Activated CD4-positive, alpha-beta T cell treated with anti-CD3 and anti-CD28 coated beads, Interleukin-2, amount 50 U/mL, for 1 hour (primary cell): ENCODE data around the gene GARNL3.
A peak's percentile ranks its signal among the peaks of the same experiment; 100 is the strongest.

Experiments used
- DNase-seq: peaks from one replicate; pipeline ENCODE4 v3.0.0-alpha.2; 2020

The GARNL3 gene

GRCh38 chr9:127356906-127357305 is 92.3 kb downstream of the GARNL3 start:
- no peak for DNase-seq

GRCh38 chr9:127358023-127358535 is 93.5 kb downstream of the GARNL3 start:
- DNase-seq: no peak

- DNase-seq: no peak
These were observed 94.2 kb downstream of the GARNL3 start for GRCh38 chr9:127358770-127359169.

DNA sequence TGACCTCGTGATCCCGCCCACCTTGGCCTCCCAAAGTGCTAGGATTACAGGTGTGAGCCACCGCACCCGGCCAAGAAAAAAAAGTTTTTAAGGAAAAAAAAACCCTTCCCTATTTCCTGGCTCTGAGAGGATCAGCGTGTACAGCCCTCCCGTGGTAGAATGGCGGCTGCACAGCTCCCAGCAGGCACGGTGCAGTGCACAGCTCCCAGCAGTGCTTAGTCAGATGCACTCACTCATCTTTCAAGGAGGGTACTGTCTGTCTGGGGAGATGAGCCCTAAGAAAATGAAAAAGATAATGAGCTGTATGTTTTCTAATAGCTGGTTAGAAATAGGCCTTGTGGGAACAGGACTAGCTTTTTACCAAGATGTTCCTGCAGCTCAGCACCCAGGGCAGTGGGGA is 95.7 kb downstream of the GARNL3 start:
- no peak for DNase-seq

DNA sequence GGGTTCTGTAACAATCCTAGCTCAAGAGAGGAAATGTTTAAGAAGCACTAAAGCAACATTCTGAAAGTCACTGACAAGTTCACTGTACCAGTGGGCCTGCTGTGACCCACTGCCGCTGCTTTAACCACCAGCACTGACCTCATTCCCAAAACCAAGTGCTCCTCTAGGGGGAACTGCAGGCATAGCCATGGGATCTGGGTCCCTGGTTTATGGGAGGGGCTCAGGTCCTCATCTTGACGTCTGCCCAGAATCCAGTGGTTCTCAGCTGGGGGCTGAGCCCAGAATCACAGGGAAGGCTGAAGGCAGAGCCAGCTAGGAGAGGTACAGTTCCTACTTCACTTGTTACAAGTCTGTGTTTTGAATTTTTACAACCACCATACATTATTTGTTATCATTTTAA is 96.3 kb downstream of the GARNL3 start:
- DNase-seq: no peak

GRCh38 chr9:127361561-127361960 is 97.0 kb downstream of the GARNL3 start:
- no peak for DNase-seq

- no peak for DNase-seq
These were observed 98.3 kb downstream of the GARNL3 start for GRCh38 chr9:127362829-127363228.

DNA sequence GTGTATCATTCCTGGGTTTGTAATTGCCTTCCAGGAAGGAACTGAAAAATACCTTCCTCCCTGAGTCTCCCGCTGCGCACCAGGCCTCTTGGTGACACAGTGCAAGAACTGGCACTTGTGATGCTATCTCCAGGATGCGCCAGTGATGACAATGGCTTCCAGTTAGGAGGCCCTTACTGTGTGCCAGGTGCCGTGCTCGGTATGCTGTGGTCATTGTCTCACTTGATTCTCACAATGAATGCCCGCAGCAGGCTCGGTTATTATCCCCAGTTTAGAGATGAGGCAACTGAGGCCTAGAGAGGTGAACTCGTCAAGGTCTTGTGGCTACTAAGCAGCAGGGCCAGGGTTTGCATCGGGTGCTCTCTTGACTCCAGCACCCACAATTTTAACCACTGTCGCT is 100.9 kb downstream of the GARNL3 start:
- no peak for DNase-seq

- DNase-seq: no peak
These were observed 102.0 kb downstream of the GARNL3 start for GRCh38 chr9:127366594-127366993.

- DNase-seq: no peak
These were observed 104.4 kb downstream of the GARNL3 start for GRCh38 chr9:127368852-127369402.

DNA sequence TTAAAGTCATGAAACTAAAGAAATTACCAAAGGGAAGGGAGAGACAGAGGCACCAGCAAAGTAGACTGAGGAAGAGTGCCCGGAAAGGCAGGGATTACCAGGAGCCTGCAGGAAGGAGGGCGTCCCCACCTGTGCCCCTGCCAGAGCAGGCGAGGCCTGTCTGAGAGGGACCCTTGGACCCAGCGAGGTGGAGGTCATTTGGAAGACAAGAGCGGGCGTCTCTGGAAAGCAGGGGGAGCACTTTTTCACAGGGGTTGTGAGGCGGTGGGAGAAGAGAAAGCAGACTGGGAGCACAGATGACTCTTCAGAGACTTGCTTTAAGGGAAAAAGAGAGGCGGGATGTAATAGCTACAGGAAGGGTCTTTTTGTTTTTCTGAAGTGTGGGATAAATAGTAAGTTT is 104.9 kb downstream of the GARNL3 start:
- DNase-seq: no peak

GRCh38 chr9:127370147-127370579 is 105.6 kb downstream of the GARNL3 start:
- DNase-seq: no peak

DNA sequence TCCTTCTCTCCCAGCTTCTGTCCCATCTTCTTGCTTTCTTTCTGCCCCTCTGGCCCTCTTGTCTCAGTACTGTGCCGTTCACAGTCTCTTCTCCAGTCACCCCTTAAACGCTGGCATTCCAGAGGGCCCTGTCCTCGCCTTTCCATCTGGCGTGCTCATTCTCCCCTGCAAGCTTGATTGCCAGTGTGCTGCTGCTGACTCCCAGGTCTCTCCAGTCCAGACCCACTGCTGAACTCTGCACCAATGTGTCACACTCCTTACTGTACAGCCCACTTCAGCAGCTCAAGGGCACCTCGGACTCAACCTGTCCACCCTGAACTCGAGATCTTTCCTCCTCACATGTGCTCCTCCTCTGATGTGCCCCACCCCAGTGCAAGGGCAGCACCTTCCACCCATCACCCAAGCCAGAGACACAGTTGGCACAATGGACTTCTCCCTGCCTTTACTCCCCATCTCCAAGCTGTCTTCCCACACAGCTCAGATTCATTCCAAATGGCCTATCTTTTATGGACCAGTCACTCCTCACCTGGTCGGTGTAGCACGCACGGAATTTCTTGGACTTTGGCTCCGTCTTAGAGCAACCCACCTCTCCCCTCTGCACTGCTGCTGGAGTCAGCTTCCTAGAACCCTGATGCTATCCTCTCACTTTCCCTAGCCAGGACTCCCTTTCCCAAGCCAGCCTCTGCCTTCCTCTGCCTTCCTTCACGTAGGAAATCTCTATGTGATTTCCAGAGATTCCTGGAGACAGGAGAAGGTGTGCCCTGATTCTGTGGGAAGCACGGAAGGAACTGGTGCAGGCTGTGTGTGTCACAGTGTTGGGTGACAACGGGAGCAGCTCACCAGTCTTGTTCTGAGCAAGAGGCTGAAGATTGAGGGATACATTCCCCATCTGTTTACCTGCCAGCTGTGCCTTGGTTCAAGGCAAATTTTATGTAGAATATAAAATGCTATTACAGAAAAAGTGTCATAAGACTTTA is 106.4 kb downstream of the GARNL3 start:
- no peak for DNase-seq

- no peak for DNase-seq
These were observed 115.9 kb downstream of the GARNL3 start for GRCh38 chr9:127380479-127380878.

DNA sequence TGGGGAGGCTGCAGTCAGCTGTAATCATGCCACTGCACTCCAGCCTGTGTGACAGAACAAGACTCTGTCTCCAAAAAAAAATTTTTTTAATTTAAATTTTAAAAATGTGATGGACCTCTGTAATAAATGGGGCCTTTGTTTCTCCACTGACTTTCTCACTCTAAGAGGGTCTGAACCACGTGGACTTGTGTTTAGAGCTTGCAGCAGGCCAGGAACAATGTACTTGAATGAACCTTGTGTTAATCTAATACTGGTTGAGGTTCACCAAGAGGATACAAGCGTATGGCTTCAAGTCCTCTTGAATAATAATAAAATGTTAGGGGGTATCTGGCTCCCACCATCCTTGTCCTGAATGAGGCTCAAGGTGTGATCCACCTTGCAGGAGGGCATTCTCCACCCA is 118.0 kb downstream of the GARNL3 start:
- no peak for DNase-seq

DNA sequence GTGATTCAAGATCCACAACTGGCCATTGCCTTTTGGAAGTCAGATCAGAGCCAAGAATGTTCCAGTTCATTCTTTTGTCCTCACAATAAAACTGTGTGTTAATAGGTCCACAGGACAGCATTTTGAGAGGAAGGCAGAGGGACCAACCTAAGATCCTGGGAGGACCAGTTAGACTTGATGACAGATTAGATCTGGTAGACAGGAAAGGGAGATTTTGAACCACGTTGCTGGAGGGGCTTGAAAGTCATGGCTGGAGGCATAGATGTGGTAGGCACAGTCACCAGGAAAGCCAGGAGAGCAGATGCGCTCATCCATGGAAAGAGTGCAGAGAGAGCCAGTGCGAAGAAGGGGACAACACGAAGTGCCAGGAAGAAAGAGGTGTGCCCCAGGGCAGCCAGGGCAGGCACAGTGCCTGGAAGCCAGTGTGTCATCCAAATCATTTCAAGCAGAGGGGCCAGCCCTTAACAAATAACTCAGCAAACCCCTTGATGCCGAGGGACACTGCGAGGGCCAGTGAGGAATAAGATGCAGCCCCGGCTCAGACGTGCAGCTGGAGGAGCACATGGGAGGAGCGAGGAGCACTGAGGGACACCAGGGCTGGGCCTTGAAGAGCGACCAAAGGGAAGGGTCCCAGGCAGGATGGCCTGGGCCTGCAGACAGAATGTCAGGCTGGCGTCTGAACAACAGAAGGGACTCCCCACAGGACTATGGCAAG is 119.6 kb downstream of the GARNL3 start:
- no peak for DNase-seq

GRCh38 chr9:127384901-127385300 is 120.3 kb downstream of the GARNL3 start:
- no peak for DNase-seq

DNA sequence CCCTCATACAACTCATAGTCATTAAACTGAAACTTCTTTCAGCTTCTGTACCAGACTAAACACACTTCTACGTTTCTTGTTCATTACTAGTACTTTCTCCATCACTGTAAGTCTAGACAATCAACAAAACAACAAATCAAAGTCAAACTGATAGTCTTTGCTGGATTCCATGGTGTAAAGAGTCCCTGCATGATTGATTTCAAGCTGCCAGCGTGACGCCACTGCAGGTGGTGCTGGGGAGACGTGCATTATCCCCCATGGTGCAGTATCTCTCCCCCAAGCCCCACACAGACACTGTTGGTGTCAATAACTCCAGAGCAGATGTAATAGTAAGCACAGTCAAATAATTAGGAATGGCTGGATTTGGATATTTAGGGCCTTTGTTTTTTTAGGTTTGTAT is 121.7 kb downstream of the GARNL3 start:
- no peak for DNase-seq

DNA sequence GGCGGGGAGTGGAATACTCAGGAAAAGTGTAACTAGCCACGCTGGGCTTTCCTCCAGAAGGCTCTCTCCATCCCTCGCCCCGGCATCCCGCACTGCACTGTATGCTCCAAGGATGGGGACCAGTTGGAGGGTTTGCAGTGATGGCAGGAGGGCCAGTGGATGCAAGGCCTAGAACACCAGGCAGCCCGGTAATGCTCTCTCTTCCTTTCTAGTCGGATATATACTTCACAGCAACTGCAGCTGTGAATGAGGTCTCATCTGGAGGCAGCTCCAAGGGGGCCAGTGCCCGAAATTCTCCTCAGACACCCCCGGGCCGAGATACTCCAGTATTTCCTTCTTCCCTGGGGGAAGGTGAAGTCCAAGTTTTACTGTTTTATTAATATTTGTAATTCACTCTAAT is 122.4 kb downstream of the GARNL3 start:
- no peak for DNase-seq

- DNase-seq: peak; percentile 75
These were observed 123.7 kb downstream of the GARNL3 start for GRCh38 chr9:127388037-127388855.

DNA sequence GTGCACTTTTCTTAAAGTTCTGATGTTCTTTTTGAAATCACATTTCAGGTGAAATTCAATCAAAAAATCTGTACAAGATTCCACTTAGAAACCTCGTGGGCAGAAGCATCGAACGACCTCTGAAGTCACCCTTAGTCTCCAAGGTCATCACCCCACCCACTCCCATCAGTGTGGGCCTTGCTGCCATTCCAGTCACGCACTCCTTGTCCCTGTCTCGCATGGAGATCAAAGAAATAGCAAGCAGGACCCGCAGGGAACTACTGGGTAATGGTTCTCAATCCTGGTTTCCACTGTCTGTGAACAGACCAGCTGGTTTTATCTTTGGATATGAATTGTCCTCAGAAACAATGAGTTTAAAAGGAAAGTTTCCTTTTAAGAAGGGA is 124.3 kb downstream of the GARNL3 start:
- no peak for DNase-seq

- no peak for DNase-seq
These were observed 125.0 kb downstream of the GARNL3 start for GRCh38 chr9:127389381-127390247.
